K562 (cell line): Measurements from ENCODE around the gene STRA8.

Experiments used
- TF ChIP-seq, protein P1 (sequence below): sonication (generic); formaldehyde crosslinking; IDR thresholded peaks from 2 replicates; pipeline ENCODE4 v1.8.0; 2023; ENCODE audit warnings: mild to moderate bottlenecking, missing genetic modification reagents
- TF ChIP-seq, protein P2 (sequence below): sonication (generic); formaldehyde crosslinking; IDR thresholded peaks from 2 replicates; pipeline ENCODE4 v1.9.0; 2022; ENCODE audit warnings: mild to moderate bottlenecking, missing genetic modification reagents

DNA sequence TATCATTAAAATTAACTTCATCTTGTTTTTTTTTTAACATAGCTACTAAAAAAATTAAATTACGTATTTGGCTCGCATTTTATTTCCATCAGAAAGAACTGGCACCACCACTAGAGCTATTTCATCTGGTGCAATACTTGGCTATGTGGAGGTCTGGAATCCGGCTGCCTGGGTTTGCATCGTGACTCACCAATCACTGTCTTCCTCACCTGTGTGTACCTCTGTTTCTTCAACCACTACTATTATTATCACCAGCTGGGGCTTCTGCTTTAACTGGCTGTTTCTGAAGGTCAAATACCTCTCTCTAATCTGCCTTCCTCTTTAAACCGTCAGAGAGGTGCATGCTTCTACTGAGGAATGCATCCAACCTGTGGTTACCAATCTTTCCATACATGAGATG, 28.8 kb upstream of the STRA8 start:
- TF ChIP-seq, protein P1, sequence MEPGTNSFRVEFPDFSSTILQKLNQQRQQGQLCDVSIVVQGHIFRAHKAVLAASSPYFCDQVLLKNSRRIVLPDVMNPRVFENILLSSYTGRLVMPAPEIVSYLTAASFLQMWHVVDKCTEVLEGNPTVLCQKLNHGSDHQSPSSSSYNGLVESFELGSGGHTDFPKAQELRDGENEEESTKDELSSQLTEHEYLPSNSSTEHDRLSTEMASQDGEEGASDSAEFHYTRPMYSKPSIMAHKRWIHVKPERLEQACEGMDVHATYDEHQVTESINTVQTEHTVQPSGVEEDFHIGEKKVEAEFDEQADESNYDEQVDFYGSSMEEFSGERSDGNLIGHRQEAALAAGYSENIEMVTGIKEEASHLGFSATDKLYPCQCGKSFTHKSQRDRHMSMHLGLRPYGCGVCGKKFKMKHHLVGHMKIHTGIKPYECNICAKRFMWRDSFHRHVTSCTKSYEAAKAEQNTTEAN: no peak
- TF ChIP-seq, protein P2, sequence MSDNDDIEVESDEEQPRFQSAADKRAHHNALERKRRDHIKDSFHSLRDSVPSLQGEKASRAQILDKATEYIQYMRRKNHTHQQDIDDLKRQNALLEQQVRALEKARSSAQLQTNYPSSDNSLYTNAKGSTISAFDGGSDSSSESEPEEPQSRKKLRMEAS (CRISPR knock-in tag): no peak
